PC-9 (cell line): ENCODE measurements around the gene CXorf66. TPM values are rescaled to one million over a fixed set of nuclear protein-coding genes. Genes with fewer than 3 reads are reported as not detected.

Experiments used
- BruUV-seq: library from RNA; stranded (reverse); fragments of 400-500 nt; replicated peaks from 2 replicates; lab custom pipeline; 2021; lab: Mats Ljungman, UMichigan
- CTCF ChIA-PET: fragments of 300-600 bp; sonication (Branson Sonifier 250); formaldehyde crosslinking; loops from one replicate; lab custom pipeline; 2022; ENCODE audit warnings: antibody characterized with exemption; lab: Charles Lee
- POLR2A ChIA-PET: fragments of 300-600 bp; sonication (Branson Sonifier 250); formaldehyde crosslinking; loops from one replicate; lab custom pipeline; 2022; ENCODE audit warnings: antibody characterized with exemption; ENCODE audit not compliant: unreplicated experiment; lab: Charles Lee
- DNase-seq, 2 experiments: peaks; one replicate each; pipeline versions ENCODE4 v3.0.0 to v3.0.0-alpha.2; 2015 to 2022; ENCODE audit warnings: mixed read lengths in 1 of 2
- H2AFZ ChIP-seq: fragments of 200-600 bp; sonication (generic); 2 replicates; pipeline ENCODE4 v1.8.1; 2017; ENCODE audit warnings: antibody characterized with exemption
- H3F3A ChIP-seq: fragments of 200-600 bp; sonication (generic); 2 replicates; pipeline ENCODE4 v1.8.1; 2017; ENCODE audit warnings: antibody characterized with exemption, mild to moderate bottlenecking, low read depth; ENCODE audit not compliant: insufficient read depth
- H3K27ac ChIP-seq: fragments of 200-600 bp; sonication (generic); 2 replicates; pipeline ENCODE4 v1.6.1; 2016; ENCODE audit warnings: mixed run types
- H3K27me3 ChIP-seq: fragments of 200-600 bp; sonication (generic); 2 replicates; pipeline ENCODE4 v1.6.1; 2016; ENCODE audit warnings: low read depth, mixed run types; ENCODE audit not compliant: insufficient read depth
- H3K36me3 ChIP-seq: fragments of 200-600 bp; sonication (generic); 2 replicates; pipeline ENCODE4 v1.6.1; 2016; ENCODE audit warnings: low read depth, mixed run types
- H3K4me1 ChIP-seq: fragments of 200-600 bp; sonication (generic); replicated peaks from 2 replicates; pipeline ENCODE4 v1.6.1; 2016; ENCODE audit warnings: mixed run types; ENCODE audit not compliant: insufficient read depth
- H3K4me2 ChIP-seq: fragments of 200-600 bp; sonication (generic); 2 replicates; pipeline ENCODE4 v1.6.1; 2017; ENCODE audit warnings: mixed run types
- H3K4me3 ChIP-seq: fragments of 200-600 bp; sonication (generic); 2 replicates; pipeline ENCODE4 v1.6.1; 2016; ENCODE audit warnings: mixed run types
- H3K79me2 ChIP-seq: fragments of 200-600 bp; sonication (generic); 2 replicates; pipeline ENCODE4 v1.6.1; 2017; ENCODE audit warnings: low read depth, mixed run types
- H3K9me2 ChIP-seq: fragments of 200-600 bp; sonication (generic); 2 replicates; pipeline ENCODE4 v1.8.1; 2017; ENCODE audit warnings: mild to moderate bottlenecking; ENCODE audit not compliant: insufficient read depth
- H3K9me3 ChIP-seq: fragments of 200-600 bp; sonication (generic); 2 replicates; pipeline ENCODE4 v1.8.1; 2016; ENCODE audit warnings: low read depth; ENCODE audit not compliant: insufficient read depth
- H4K20me1 ChIP-seq: fragments of 200-600 bp; sonication (generic); 2 replicates; pipeline ENCODE4 v1.8.1; 2017; ENCODE audit not compliant: insufficient read depth
- EZH2 ChIP-seq: fragments of 200-600 bp; sonication (generic); IDR thresholded peaks from 2 replicates; pipeline ENCODE4 v1.8.0; 2017; ENCODE audit warnings: antibody characterized with exemption, low read depth
- intact Hi-C: fragments of 100-400 bp; cut with micrococcal nuclease; formaldehyde crosslinking; loops from one replicate; pipeline ENCODE4 v1.10.0; 2022; ENCODE audit not compliant: unreplicated experiment
- total RNA-seq: library from RNA; stranded (reverse); gene quantifications from 2 replicates; pipeline ENCODE4 v1.2.3, GENCODE V29; 2021
- TF ChIP-seq, protein P1 (sequence below): fragments of 200-600 bp; sonication (generic); conservative IDR thresholded peaks from 2 replicates; pipeline ENCODE4 v1.6.1; 2017; ENCODE audit warnings: mixed run types, antibody characterized with exemption, mild to moderate bottlenecking, moderate library complexity

CXorf66 gene
- total RNA-seq, 1 experiment from 2014 or later, result not detected

DNA sequence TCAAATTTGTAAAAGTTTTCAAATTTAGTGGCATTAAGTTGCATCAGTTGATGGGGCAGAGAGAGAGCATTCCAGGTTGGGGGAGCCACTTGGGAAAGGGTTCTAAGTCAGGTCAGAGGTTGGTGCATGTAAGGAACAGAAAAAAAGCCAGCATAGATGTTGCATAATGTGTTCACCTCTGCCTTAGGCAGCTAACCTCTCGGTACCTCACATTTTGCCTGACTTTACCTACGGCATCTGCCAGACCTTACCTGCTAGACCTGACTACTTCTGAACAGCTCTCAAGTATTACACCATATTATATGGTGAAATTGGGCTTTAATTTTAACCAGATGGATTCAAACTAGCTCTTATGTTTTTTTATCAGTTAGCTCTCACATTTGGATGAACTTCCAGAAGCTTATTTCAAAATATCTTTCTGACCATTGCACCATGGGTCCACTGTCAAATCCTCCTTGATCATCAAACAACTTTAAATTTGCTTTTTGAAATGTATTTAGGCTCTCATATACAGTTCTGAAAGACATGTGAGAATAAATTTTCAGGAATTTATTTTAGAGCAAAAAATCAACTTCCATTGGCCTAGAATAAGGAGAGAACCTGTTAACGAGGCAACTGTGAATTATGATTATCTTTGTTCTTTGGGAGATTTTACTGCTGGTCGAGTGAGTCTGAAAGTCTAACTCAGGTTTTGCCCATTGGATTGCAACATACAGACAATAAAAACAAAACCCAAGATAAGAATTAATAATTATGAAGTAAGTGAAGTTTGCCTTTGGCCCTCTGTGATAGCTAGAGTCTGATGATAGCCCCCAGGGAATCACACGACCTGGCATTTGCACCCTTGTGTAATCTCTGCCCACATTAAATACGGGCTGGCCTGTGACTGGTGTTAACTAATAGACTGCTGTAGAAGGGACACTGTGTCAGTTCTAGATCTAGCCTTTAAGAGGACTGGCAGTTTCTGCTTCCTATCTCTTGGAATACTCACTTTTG lies 7.6 kb upstream of the CXorf66 start:
- CTCF ChIA-PET, result no interaction called here
- intact Hi-C loops, result loop anchor here (5.0 kb wide), 1 partner anchor 1196 kb away; no protein-coding TSS in a partner anchor
- no TSS peak for BruUV-seq
- Histone ChIP-seq H3K4me3 (no peak overlapping the region), H3K36me3 (no peaks in the 10 kb centered on the region), H4K20me1 (no peaks in the 10 kb centered on the region), H3K27me3 (no peaks in the 10 kb centered on the region), H3K4me2 (no peak overlapping the region), H3K4me1 (no peaks in the 10 kb centered on the region), H3K79me2 (no peaks in the 10 kb centered on the region), H3K27ac (no peak overlapping the region), H3F3A (no peaks in the 10 kb centered on the region), H2AFZ (no peak overlapping the region), H3K9me3 (no peaks in the 10 kb centered on the region), H3K9me2 (no peaks in the 10 kb centered on the region)
- DNase-seq, result no peak
- no peak for TF ChIP-seq EZH2
- TF ChIP-seq, protein P1, sequence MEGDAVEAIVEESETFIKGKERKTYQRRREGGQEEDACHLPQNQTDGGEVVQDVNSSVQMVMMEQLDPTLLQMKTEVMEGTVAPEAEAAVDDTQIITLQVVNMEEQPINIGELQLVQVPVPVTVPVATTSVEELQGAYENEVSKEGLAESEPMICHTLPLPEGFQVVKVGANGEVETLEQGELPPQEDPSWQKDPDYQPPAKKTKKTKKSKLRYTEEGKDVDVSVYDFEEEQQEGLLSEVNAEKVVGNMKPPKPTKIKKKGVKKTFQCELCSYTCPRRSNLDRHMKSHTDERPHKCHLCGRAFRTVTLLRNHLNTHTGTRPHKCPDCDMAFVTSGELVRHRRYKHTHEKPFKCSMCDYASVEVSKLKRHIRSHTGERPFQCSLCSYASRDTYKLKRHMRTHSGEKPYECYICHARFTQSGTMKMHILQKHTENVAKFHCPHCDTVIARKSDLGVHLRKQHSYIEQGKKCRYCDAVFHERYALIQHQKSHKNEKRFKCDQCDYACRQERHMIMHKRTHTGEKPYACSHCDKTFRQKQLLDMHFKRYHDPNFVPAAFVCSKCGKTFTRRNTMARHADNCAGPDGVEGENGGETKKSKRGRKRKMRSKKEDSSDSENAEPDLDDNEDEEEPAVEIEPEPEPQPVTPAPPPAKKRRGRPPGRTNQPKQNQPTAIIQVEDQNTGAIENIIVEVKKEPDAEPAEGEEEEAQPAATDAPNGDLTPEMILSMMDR, result no peak
- POLR2A ChIA-PET, result no interaction called here

DNA sequence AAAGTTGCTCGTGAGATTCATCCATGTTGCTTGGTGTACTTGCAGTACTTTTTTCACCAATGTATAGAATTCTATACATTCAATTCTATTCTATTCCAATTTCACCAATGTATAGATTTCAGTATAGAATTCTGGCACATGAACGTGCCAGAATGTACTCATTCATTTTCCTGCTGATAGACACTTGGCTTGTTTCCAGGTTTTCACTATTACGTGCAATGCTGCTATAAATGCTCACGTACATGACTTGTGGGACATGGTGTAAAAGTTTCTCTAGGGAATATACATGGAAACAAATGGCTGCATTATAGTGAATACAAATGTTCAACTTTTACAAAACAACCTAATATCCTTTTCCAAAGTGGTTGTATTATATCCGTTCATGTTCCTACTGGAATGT lies 6.8 kb upstream of the CXorf66 start:
- H4K20me1 ChIP-seq, result no peaks in the 10 kb centered on the region
- no TSS peak for BruUV-seq
- intact Hi-C loops, result loop anchor here (5.0 kb wide), 1 partner anchor 1195 kb away; no protein-coding TSS in a partner anchor
- H3K27ac ChIP-seq, result no peak overlapping the region
- no peaks in the 10 kb centered on the region for H3K4me1 ChIP-seq
- no peaks in the 10 kb centered on the region for H3F3A ChIP-seq
- no peak for DNase-seq
- ChIA-PET POLR2A (no interaction called here), CTCF (no interaction called here)
- no peaks in the 10 kb centered on the region for H3K9me3 ChIP-seq
- no peak for TF ChIP-seq EZH2
- TF ChIP-seq, protein P1, result no peak
- no peaks in the 10 kb centered on the region for H3K36me3 ChIP-seq
- no peak overlapping the region for H3K4me3 ChIP-seq
- no peak overlapping the region for H3K4me2 ChIP-seq
- no peaks in the 10 kb centered on the region for H3K79me2 ChIP-seq
- H2AFZ ChIP-seq, result no peak overlapping the region
- no peaks in the 10 kb centered on the region for H3K27me3 ChIP-seq
- H3K9me2 ChIP-seq, result no peaks in the 10 kb centered on the region

DNA sequence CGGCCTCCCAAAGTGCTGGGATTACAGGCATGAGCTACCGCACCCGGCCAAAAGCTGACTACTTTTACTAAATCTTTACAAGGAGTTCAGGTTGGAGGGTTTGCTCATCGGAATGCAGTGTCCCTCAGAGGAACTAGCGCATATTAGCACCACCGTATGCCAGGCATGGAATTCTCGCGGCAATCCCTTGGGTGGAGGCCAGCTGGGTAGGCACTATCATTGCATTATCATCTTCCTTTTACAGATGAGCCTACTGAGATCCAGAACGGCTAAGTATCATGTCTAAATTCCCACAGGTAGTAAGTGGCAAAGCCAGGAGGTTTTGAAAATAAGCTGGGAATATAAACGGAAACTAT lies 6.1 kb upstream of the CXorf66 start:
- TF ChIP-seq, protein P1, result no peak
- TF ChIP-seq EZH2, result no peak
- no peaks in the 10 kb centered on the region for H3K79me2 ChIP-seq
- no peaks in the 10 kb centered on the region for H3K9me3 ChIP-seq
- intact Hi-C loops, result loop anchor here (5.0 kb wide), 1 partner anchor 1194 kb away; no protein-coding TSS in a partner anchor
- POLR2A ChIA-PET, result no interaction called here
- no peak overlapping the region for H2AFZ ChIP-seq
- no peaks in the 10 kb centered on the region for H3F3A ChIP-seq
- H3K27ac ChIP-seq, result no peak overlapping the region
- CTCF ChIA-PET, result no interaction called here
- no peaks in the 10 kb centered on the region for H3K27me3 ChIP-seq
- DNase-seq, result no peak
- H3K4me2 ChIP-seq, result no peak overlapping the region
- no TSS peak for BruUV-seq
- no peaks in the 10 kb centered on the region for H3K9me2 ChIP-seq
- H3K4me3 ChIP-seq, result no peak overlapping the region
- H4K20me1 ChIP-seq, result no peaks in the 10 kb centered on the region
- no peaks in the 10 kb centered on the region for H3K36me3 ChIP-seq
- H3K4me1 ChIP-seq, result no peaks in the 10 kb centered on the region
